ENCODE measurements around the gene ZNF227. TPM values are rescaled to one million over a fixed set of nuclear protein-coding genes. Genes with fewer than 3 reads are reported as not detected.
"Not testable (repeated sequence)": the region's sequence is repeated elsewhere in the genome, so short reads cannot be mapped to it uniquely, and the experiment has no call there.

ZNF227 gene
- 20.0 and 24.3 TPM in 2 replicates for total RNA-seq

DNA sequence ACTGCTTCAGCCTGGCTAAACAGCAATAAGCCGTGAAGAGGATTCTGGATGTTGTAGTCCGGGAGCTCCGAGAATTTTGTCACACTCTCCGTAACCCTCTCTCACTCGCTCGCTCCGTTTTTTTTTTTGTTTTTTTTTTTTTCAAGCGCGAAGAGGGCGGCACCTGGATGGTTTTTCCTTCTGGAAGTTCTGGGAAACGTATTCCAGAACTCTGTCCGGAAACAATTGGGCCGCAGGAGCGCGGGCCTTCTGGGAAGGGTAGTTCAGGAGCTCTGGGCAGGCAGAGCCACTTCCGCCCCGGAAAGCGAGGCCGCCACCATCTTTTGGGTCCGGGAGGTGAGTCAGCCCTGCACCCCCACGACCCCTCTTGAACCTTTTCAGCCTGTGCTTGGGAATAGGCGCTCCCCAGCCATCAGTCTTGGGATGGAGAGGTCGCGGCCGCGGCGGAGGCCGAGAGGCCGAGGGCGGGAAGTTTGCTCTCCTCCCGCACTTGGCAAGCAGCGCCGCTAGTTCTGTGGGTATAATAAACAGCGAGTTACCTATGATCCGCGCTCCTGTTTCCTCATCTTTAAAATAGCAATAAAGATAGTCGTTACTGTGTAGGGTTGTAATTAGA lies at the start of gene ZNF227:
Gene ZNF227 (plus strand): TSS at position 283 of the 616 bp plus-strand sequence. CDS start 5,261 bp downstream, outside the sequence.
- peak; percentile 96 for DNase-seq

- DNase-seq = no peak
These were observed 48.5 kb upstream of the ZNF227 start for GRCh38 chr19:44163789-44164188.

GRCh38 chr19:44164327-44164672 lies 48.0 kb upstream of the ZNF227 start:
- no peak for DNase-seq

GRCh38 chr19:44164673-44165512 lies 47.4 kb upstream of the ZNF227 start, which contains the start of gene ZNF226:
Gene ZNF226, plus strand, starts transcription at chr19:44165100. Its CDS starts 4,981 bp downstream, at chr19:44170081.
- peak; percentile 99 for DNase-seq

DNA sequence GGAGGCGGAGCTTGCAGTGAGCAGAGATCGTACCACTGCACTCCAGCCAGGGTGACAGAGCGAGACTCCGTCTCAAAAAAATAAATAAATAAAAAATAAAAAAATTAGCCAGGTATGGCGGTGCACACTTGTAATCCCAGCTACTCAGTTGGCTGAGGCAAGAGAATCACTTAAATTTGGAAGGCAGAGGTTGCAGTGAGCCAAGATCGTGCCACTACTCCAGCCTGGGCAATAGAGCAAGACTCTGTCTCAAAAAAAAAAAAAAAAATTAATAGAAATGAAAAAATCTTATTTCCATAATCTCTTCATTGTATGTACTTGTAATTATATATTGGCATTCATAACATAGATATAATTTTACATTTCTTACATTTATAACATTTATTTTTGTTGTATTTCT lies 41.7 kb upstream of the ZNF227 start:
- DNase-seq = not testable (repeated sequence)

DNA sequence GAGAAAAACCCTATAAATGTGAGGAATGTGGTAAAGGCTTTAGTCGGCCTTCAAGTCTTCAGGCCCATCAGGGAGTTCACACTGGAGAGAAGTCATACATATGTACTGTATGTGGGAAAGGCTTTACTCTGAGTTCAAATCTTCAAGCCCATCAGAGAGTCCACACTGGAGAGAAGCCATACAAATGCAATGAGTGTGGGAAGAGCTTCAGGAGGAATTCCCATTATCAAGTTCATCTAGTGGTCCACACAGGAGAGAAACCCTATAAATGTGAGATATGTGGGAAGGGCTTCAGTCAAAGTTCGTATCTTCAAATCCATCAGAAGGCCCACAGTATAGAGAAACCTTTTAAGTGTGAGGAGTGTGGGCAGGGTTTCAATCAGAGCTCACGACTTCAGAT lies 35.7 kb upstream of the ZNF227 start:
- DNase-seq = no peak

DNA sequence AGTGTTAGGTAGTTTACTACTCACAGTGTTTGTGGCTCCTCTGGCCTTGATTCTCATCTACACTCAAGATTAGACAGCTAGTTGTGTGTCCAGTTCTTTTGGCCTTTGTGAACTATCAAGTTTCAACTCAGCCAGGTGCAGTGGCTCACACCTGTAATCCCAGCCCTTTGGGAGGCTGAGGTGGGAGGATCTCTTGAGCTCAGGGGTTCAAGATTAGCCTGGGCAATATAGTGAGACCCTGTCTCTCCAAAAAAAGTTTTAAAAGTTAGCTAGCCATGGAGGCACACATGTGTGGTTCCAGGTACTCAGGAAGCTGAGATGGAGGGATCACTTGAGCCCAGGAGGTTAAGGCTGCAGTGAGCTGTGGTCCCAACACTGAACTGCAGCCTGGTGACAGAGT lies 31.4 kb upstream of the ZNF227 start:
- no peak for DNase-seq

- DNase-seq = no peak
These were observed 30.2 kb upstream of the ZNF227 start for GRCh38 chr19:44182145-44182544.

DNA sequence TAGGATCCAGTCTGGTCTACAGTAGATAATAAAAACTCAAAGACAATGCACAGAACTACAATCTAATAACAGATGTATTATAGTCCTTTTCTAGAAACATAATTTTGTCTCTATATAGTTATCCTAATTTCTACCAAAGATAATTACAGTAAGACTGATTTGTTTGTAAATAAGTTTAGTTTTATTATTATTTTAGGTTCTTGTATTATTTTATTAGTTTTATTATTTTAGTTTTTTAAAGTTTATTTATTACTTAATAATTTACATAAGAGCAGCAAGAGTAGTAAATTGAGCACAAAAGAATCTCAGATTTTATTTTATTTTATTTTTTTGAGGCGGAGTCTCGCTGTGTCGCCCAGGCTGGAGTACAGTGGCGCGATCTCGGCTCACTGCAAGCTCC lies 22.3 kb upstream of the ZNF227 start:
- no peak for DNase-seq

GRCh38 chr19:44192127-44192526 lies 20.2 kb upstream of the ZNF227 start:
- no peak for DNase-seq

- DNase-seq = no peak
These were observed 15.6 kb upstream of the ZNF227 start for GRCh38 chr19:44196772-44197171.

DNA sequence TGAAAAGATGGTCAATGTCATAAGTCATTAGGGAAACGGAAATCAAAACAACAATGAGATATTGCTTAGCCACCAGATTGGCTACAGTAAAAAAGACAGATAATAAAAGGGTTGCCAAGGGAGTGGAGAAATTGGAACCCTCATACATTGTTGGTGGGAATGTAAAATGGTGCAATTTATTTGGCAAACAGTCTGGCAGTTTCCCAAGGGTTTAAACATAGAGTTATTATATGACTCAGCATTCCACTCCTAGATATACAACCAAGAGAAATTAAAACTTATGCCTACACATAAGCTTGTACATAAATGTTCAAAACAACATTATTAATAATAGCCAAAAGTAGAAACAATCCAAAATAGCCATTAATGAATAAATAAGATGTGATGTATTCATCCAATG lies 9.9 kb upstream of the ZNF227 start:
- DNase-seq = no peak

DNA sequence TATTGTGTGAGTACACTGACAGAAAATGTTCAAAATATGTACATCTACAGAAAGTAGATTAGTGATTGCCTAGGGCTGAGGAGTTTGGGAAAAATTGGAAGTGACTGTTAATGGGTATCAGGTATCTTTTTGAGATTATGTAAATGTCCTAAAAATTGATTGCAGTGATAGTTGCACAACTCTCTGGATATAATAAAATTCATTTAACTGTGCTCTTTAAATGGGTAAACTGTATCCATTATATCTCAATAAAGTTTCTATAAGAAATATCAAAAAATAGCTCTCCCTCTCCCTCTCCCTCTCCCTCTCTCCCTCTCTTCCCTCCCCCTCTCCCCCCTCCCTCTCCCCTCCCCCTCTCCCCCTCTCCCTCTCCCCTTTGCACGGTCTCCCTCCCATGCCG lies 9.4 kb upstream of the ZNF227 start:
- no peak for DNase-seq

- not testable (repeated sequence) for DNase-seq
These were observed 8.5 kb upstream of the ZNF227 start for GRCh38 chr19:44203877-44204276.

GRCh38 chr19:44204772-44205171 lies 7.6 kb upstream of the ZNF227 start:
- DNase-seq = no peak

DNA sequence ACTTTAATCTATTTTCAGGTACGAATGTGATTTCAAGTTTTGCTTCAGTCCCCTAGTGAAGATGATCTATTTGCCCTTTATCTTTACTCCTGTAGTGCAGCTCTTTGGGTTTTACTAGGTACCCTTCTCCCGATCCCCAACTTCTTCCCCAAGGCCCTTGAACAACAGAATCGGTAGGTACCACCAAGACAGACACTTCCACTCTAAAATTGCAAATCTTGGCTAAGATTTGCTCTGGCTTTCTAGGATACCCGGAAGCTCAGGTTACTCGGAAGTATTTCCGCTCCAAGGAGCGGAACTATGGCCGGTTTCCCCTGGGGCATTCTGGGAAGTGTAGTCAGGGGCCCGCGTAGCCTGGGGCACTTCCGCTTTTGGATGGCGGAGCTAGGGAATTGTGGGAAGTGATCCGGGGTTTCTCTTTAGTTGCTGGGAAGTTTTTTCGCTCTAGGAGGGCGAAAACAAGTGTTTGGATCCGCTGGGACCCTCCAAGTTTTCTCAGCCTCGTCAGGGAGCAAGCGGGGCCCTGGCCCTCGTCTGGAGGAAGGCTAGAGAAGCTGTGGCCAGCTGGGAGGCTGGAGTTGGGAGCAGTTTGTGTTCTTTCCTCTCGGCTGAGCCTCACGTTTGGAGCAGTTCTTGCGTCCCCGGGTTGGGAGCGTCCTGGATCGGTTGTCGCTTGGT lies 5.1 kb upstream of the ZNF227 start:
- DNase-seq = peak; percentile 93

DNA sequence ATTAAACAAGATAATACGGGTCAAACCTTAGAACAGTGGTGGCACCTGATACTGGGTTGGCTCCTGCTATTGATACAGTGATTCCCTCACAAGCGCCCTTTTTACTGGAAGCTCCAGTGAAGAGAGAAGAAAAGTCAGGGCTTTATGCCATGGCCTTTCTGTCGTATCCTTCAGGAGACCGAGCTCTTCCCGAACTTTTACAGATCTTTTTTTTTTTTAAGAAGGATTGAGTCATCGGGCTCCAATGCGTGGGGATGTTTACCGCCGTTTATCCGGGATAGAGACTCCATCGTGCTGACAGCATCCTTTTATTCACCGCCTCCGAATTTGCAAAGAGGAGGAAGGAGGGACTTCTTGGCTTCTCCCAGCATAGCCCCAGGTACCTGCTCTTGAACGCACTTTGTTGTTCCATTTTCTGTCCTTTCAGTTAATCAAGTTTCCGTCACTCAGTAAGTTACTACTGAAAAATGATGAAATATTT lies 574 bp downstream of the ZNF227 start:
- peak; percentile 59 for DNase-seq

GRCh38 chr19:44219926-44220325 lies 7.6 kb downstream of the ZNF227 start:
- DNase-seq = not testable (repeated sequence)

- DNase-seq = not testable (repeated sequence)
These were observed 8.4 kb downstream of the ZNF227 start for GRCh38 chr19:44220761-44221160.

- DNase-seq = not testable (repeated sequence)
These were observed 9.0 kb downstream of the ZNF227 start for GRCh38 chr19:44221291-44221690.

GRCh38 chr19:44228318-44228717 lies 16.0 kb downstream of the ZNF227 start:
- no peak for DNase-seq

DNA sequence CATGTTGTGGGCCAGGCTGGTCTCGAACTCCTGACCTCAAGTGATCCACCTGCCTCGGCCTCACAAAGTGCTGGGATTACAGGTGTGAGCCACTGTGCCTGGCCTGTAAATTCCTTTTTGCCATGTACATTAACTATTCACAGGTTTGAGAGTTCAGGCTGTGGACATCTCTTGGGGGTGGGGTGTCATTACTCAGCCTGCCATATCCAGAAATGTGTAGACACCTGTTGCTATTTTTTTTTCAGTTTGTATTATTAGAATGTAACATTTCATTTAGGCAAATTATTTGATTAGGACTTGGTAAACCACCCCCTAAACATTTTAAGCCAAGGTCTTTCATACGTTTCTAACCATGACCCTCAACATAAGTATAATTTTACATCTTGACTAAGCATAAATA lies 20.5 kb downstream of the ZNF227 start:
- DNase-seq = no peak

GRCh38 chr19:44236384-44236783 lies 24.1 kb downstream of the ZNF227 start:
- DNase-seq = no peak

Data from dermis blood vessel endothelial cell (primary cell).